GM18873 (cell line): Measurements from ENCODE around the gene CARD11.

ENCODE experiments used
- ATAC-seq: cut with Tn5 transposase; IDR thresholded peaks from one replicate; pipeline ENCODE4 v1.9.1; 2021; ENCODE audit warnings: mild to moderate bottlenecking, moderate library complexity, moderate number of reproducible peaks; ENCODE audit not compliant: unreplicated experiment, low FRiP score

CARD11 gene

GRCh38 chr7:2859952-2860351, 183.7 kb downstream of the CARD11 start:
- no peak for ATAC-seq

GRCh38 chr7:2858621-2859020, 185.0 kb downstream of the CARD11 start:
- ATAC-seq = no peak

- ATAC-seq = no peak
These were observed 187.1 kb downstream of the CARD11 start for GRCh38 chr7:2856388-2857169.
